HG03571 (cell line): ENCODE data around the gene SMYD3.

ENCODE experiments used
- ATAC-seq: cut with Tn5 transposase; IDR thresholded peaks from one replicate; pipeline ENCODE4 v1.9.1; 2021; ENCODE audit not compliant: unreplicated experiment

The SMYD3 gene

GRCh38 chr1:246476771-246477170 is 30.3 kb downstream of the SMYD3 start:
- no peak for ATAC-seq

GRCh38 chr1:246471688-246472087 is 35.4 kb downstream of the SMYD3 start:
- no peak for ATAC-seq

GRCh38 chr1:246470585-246470984 is 36.5 kb downstream of the SMYD3 start:
- no peak for ATAC-seq

- no peak for ATAC-seq
Observed at GRCh38 chr1:246462986-246463385, 44.1 kb downstream of the SMYD3 start.

GRCh38 chr1:246460406-246460805 is 46.7 kb downstream of the SMYD3 start:
- no peak for ATAC-seq

GRCh38 chr1:246459221-246459620 is 47.9 kb downstream of the SMYD3 start:
- ATAC-seq = no peak

- ATAC-seq = no peak
Observed at GRCh38 chr1:246455476-246455875, 51.6 kb downstream of the SMYD3 start.

GRCh38 chr1:246454655-246455054 is 52.4 kb downstream of the SMYD3 start:
- ATAC-seq = no peak

- ATAC-seq = no peak
Observed at GRCh38 chr1:246450611-246451251, 56.3 kb downstream of the SMYD3 start.

- no peak for ATAC-seq
Observed at GRCh38 chr1:246448373-246448772, 58.7 kb downstream of the SMYD3 start.

GRCh38 chr1:246447501-246447900 is 59.6 kb downstream of the SMYD3 start:
- no peak for ATAC-seq

GRCh38 chr1:246445503-246445902 is 61.6 kb downstream of the SMYD3 start:
- ATAC-seq = no peak

- ATAC-seq = no peak
Observed at GRCh38 chr1:246444617-246445016, 62.5 kb downstream of the SMYD3 start.

- no peak for ATAC-seq
Observed at GRCh38 chr1:246437961-246438360, 69.1 kb downstream of the SMYD3 start.

GRCh38 chr1:246435421-246436041 is 71.5 kb downstream of the SMYD3 start:
- no peak for ATAC-seq

- ATAC-seq = no peak
Observed at GRCh38 chr1:246434335-246434734, 72.7 kb downstream of the SMYD3 start.

GRCh38 chr1:246428542-246429308 is 78.4 kb downstream of the SMYD3 start:
- no peak for ATAC-seq

- no peak for ATAC-seq
Observed at GRCh38 chr1:246427611-246428010, 79.5 kb downstream of the SMYD3 start.

- ATAC-seq = no peak
Observed at GRCh38 chr1:246425895-246426294, 81.2 kb downstream of the SMYD3 start.

- ATAC-seq = no peak
Observed at GRCh38 chr1:246425139-246425794, 81.8 kb downstream of the SMYD3 start.

GRCh38 chr1:246420300-246420699 is 86.8 kb downstream of the SMYD3 start:
- no peak for ATAC-seq
